ENCODE measurements around the gene CDC25B. TPM values are rescaled to one million over a fixed set of nuclear protein-coding genes. Genes with fewer than 3 reads are reported as not detected.

The CDC25B gene
- total RNA-seq, 1 donor from 2014 or later = 51.1 TPM

GRCh38 chr20:3797592-3798372, 1.7 kb downstream of the CDC25B start:
- Mint-ChIP-seq H3K27ac (peak overlapping the region; percentile 89), H3K9me3 (no peaks in the 10 kb centered on the region), H3K36me3 (peaks cover 5% of the 10 kb centered on the region), H3K4me3 (peak overlapping the region; percentile 91), H3K4me1 (ENCODE audit: unreplicated experiment) (peaks cover 33% of the 10 kb centered on the region), H3K27me3 (no peaks in the 10 kb centered on the region)
- no peak for TF ChIP-seq CTCF (conservative IDR thresholded peaks at IDR 0.05)
- DNase-seq (ENCODE audit: extremely low spot score, unreplicated experiment) = no peak

- no peaks in the 10 kb centered on the region for H3K9me3 Mint-ChIP-seq
- H3K4me3 Mint-ChIP-seq = peak overlapping the region; percentile 91
- DNase-seq (ENCODE audit: extremely low spot score, unreplicated experiment) = no peak
- peaks cover 7% of the 10 kb centered on the region for H3K36me3 Mint-ChIP-seq
- H3K27me3 Mint-ChIP-seq = no peaks in the 10 kb centered on the region
- H3K27ac Mint-ChIP-seq = peak overlapping the region; percentile 89
- peaks cover 33% of the 10 kb centered on the region for H3K4me1 Mint-ChIP-seq (ENCODE audit: unreplicated experiment)
- TF ChIP-seq CTCF (conservative IDR thresholded peaks at IDR 0.05) = no peak
Observed at GRCh38 chr20:3798373-3798768, 2.3 kb downstream of the CDC25B start.

GRCh38 chr20:3798908-3799248, 2.8 kb downstream of the CDC25B start:
- DNase-seq (ENCODE audit: extremely low spot score, unreplicated experiment) = no peak
- H3K9me3 Mint-ChIP-seq = no peaks in the 10 kb centered on the region
- H3K27ac Mint-ChIP-seq = no peak overlapping the region
- peaks cover 12% of the 10 kb centered on the region for H3K36me3 Mint-ChIP-seq
- H3K4me1 Mint-ChIP-seq (ENCODE audit: unreplicated experiment) = peaks cover 33% of the 10 kb centered on the region
- H3K27me3 Mint-ChIP-seq = no peaks in the 10 kb centered on the region
- TF ChIP-seq CTCF (conservative IDR thresholded peaks at IDR 0.05) = no peak
- no peak overlapping the region for H3K4me3 Mint-ChIP-seq

GRCh38 chr20:3800256-3800877, 4.3 kb downstream of the CDC25B start:
- no peaks in the 10 kb centered on the region for H3K27me3 Mint-ChIP-seq
- no peaks in the 10 kb centered on the region for H3K9me3 Mint-ChIP-seq
- no peak for TF ChIP-seq CTCF (conservative IDR thresholded peaks at IDR 0.05)
- H3K27ac Mint-ChIP-seq = peak overlapping the region; percentile 77
- DNase-seq (ENCODE audit: extremely low spot score, unreplicated experiment) = no peak
- H3K36me3 Mint-ChIP-seq = peaks cover 21% of the 10 kb centered on the region
- H3K4me3 Mint-ChIP-seq = no peak overlapping the region
- peaks cover 33% of the 10 kb centered on the region for H3K4me1 Mint-ChIP-seq (ENCODE audit: unreplicated experiment)

- H3K36me3 Mint-ChIP-seq = peaks cover 24% of the 10 kb centered on the region
- no peak for DNase-seq (ENCODE audit: extremely low spot score, unreplicated experiment)
- no peak overlapping the region for H3K27ac Mint-ChIP-seq
- no peaks in the 10 kb centered on the region for H3K9me3 Mint-ChIP-seq
- H3K27me3 Mint-ChIP-seq = no peaks in the 10 kb centered on the region
- no peak overlapping the region for H3K4me3 Mint-ChIP-seq
- peaks cover 38% of the 10 kb centered on the region for H3K4me1 Mint-ChIP-seq (ENCODE audit: unreplicated experiment)
- TF ChIP-seq CTCF (conservative IDR thresholded peaks at IDR 0.05) = no peak
Observed at GRCh38 chr20:3800878-3801260, 4.8 kb downstream of the CDC25B start.
